HepG2 (cell line): ENCODE measurements around the gene LRRN4. TPM values are rescaled to one million over a fixed set of nuclear protein-coding genes. Genes with fewer than 3 reads are reported as not detected.
A peak's percentile ranks its signal among the peaks of the same experiment; 100 is the strongest.

Experiments
- ARID5B ChIP-seq: IDR thresholded peaks from 2 replicates; pipeline ENCODE4 v1.4.0; 2020; ENCODE audit warnings: mild to moderate bottlenecking, missing genetic modification reagents
- EED ChIP-seq: sonication (generic); formaldehyde crosslinking; IDR thresholded peaks from 2 replicates; pipeline ENCODE4 v1.5.0; 2020; ENCODE audit warnings: mild to moderate bottlenecking, missing genetic modification reagents
- FOSL2 ChIP-seq: sonication (generic); formaldehyde crosslinking; IDR thresholded peaks from 2 replicates; pipeline ENCODE4 v1.4.0; 2020; ENCODE audit warnings: missing genetic modification reagents
- HNF1B ChIP-seq: sonication (generic); formaldehyde crosslinking; IDR thresholded peaks from 2 replicates; pipeline ENCODE4 v1.5.1; 2020; ENCODE audit warnings: mild to moderate bottlenecking, moderate library complexity, missing genetic modification reagents
- IRF2 ChIP-seq: IDR thresholded peaks from 2 replicates; pipeline ENCODE4 v1.6.1; 2018; ENCODE audit warnings: missing genetic modification reagents, missing compliant biosample characterization
- KDM4B ChIP-seq: sonication (generic); formaldehyde crosslinking; IDR thresholded peaks from 2 replicates; pipeline ENCODE4 v1.4.0; 2020; ENCODE audit warnings: missing genetic modification reagents
- PATZ1 ChIP-seq: sonication (generic); formaldehyde crosslinking; IDR thresholded peaks from 2 replicates; pipeline ENCODE4 v1.4.0; 2020; ENCODE audit warnings: missing genetic modification reagents
- PRPF4 ChIP-seq: fragments of 200-400 bp; formaldehyde crosslinking; IDR thresholded peaks from 2 replicates; pipeline ENCODE4 v1.6.1; 2016; ENCODE audit warnings: low read length, low read depth; ENCODE audit not compliant: poor library complexity, severe bottlenecking
- SMAD9 ChIP-seq: sonication (generic); formaldehyde crosslinking; IDR thresholded peaks from 2 replicates; pipeline ENCODE4 v1.5.1; 2020; ENCODE audit warnings: mild to moderate bottlenecking, missing genetic modification reagents
- SP4 ChIP-seq: sonication (generic); formaldehyde crosslinking; IDR thresholded peaks from 2 replicates; pipeline ENCODE4 v1.8.1; 2023; ENCODE audit warnings: mild to moderate bottlenecking, missing genetic modification reagents
- ZBTB38 ChIP-seq: sonication (generic); formaldehyde crosslinking; IDR thresholded peaks from 2 replicates; pipeline ENCODE4 v1.5.1; 2020; ENCODE audit warnings: mild to moderate bottlenecking, missing genetic modification reagents
- ZFX ChIP-seq: sonication (generic); formaldehyde crosslinking; IDR thresholded peaks from 2 replicates; pipeline ENCODE4 v1.4.0; 2020; ENCODE audit warnings: mild to moderate bottlenecking, low read depth, missing genetic modification reagents, moderate library complexity
- ZNF547 ChIP-seq: sonication (generic); formaldehyde crosslinking; IDR thresholded peaks from 2 replicates; pipeline ENCODE4 v1.5.1; 2020; ENCODE audit warnings: mild to moderate bottlenecking, missing genetic modification reagents
- ZNF598 ChIP-seq: sonication (generic); formaldehyde crosslinking; IDR thresholded peaks from 2 replicates; pipeline ENCODE4 v1.5.1; 2020; ENCODE audit warnings: mild to moderate bottlenecking, missing genetic modification reagents, borderline replicate concordance
- ZNF687 ChIP-seq: sonication (generic); formaldehyde crosslinking; IDR thresholded peaks from 2 replicates; pipeline ENCODE4 v1.5.1; 2020; ENCODE audit warnings: mild to moderate bottlenecking, missing genetic modification reagents, moderate library complexity
- ZNF792 ChIP-seq: IDR thresholded peaks from 2 replicates; pipeline ENCODE4 v1.6.1; 2016
- ZNF83 ChIP-seq: sonication (generic); formaldehyde crosslinking; IDR thresholded peaks from 2 replicates; pipeline ENCODE4 v1.4.0; 2020; ENCODE audit warnings: missing genetic modification reagents, mild to moderate bottlenecking, borderline replicate concordance
- polyA plus RNA-seq, 8 experiments: library from polyadenylated mRNA; depleted of rRNA in 3 of 8; stranded (reverse) in 7 of 8; unstranded in 1 of 8; fragments of >200 nt; fragmentation: Illumina TruSeq in 4 of 8; extraction: Trizol in 4 of 8; gene quantifications; 2 replicates each; pipeline versions ENCODE4 v1.2.1 to v1.2.3, GENCODE V29; 2011 to 2016; ENCODE audit warnings: low read depth in 4 of 8, missing spikeins in 1 of 8, mixed read lengths in 1 of 8; ENCODE audit not compliant: insufficient read depth in 1 of 8
- total RNA-seq, 5 experiments: library from RNA; depleted of rRNA; stranded (reverse); fragments of >200 nt; fragmentation: Illumina TruSeq; extraction: Trizol; gene quantifications; 2 replicates each; pipeline ENCODE4 v1.2.3, GENCODE V29; 2016; ENCODE audit warnings: low read depth in 1 of 5

LRRN4 gene
- total and polyA plus RNA-seq, 2 of the 13 experiments (the other 11 are each of a cell fraction or from before 2014, with no cell fraction given), result 0.15 to 0.20 TPM

- TF ChIP-seq ARID5B (no peak), HNF1B (CRISPR knock-in tag) (no peak), SMAD9 (no peak), IRF2 (CRISPR knock-in tag) (no peak), SP4 (CRISPR knock-in tag) (peak; percentile 48; the same call in 1 of the 2 replicates), ZNF792 (CRISPR knock-in tag) (no peak), ZBTB38 (CRISPR knock-in tag) (0 out of 2 replicates have a peak, but pooled peaks have one; percentile 18), ZFX (CRISPR knock-in tag) (no peak), KDM4B (CRISPR knock-in tag) (no peak), FOSL2 (CRISPR knock-in tag) (peak; percentile 39), ZNF598 (CRISPR knock-in tag) (0 out of 2 replicates have a peak, but pooled peaks have one; percentile 70), ZNF547 (CRISPR knock-in tag) (0 out of 2 replicates have a peak, but pooled peaks have one; percentile 69), PATZ1 (CRISPR knock-in tag) (peak; percentile 24; the same call in 1 of the 2 replicates), ZNF83 (CRISPR knock-in tag) (no peak), ZNF687 (CRISPR knock-in tag) (peak; percentile 30; the same call in 1 of the 2 replicates), PRPF4 (no peak), EED (CRISPR knock-in tag) (no peak)
Observed at GRCh38 chr20:6053776-6054688, at the start of gene LRRN4 (continued).
